Stimulated activated CD4-positive, alpha-beta T cell treated with anti-CD3 and anti-CD28 coated beads, Interleukin-12 subunit alpha, Interleukin-12 subunit beta, amount 100 ng/mL, for 24 hours (primary cell): Measurements from ENCODE around the gene LMBRD1.
"Not testable (repeated sequence)": the region's sequence is repeated elsewhere in the genome, so short reads cannot be mapped to it uniquely, and the experiment has no call there.

Experiments
- DNase-seq, 2 experiments: peaks; one replicate each; pipeline ENCODE4 v3.0.0-alpha.2; 2020; ENCODE audit warnings: low read depth in 2 of 2

The LMBRD1 gene

DNA sequence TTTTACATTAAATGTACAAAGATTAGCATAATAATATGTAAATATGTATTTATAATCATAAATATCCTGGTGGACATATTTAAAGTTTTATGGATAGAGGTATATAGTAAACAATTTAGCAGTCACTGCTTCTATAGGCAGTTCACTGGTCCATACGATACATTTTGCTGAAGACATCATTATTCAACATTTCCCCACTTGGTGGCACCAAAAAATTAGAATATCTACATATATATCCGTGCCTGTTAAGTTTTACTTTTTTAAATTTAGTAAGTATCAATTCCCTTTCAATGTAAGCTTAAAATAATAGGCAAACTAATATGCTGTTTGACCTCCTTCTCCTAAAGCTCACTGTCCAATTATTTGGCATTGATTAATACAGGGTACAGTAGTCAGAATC, 64.2 kb downstream of the LMBRD1 start:
- no peak for DNase-seq

DNA sequence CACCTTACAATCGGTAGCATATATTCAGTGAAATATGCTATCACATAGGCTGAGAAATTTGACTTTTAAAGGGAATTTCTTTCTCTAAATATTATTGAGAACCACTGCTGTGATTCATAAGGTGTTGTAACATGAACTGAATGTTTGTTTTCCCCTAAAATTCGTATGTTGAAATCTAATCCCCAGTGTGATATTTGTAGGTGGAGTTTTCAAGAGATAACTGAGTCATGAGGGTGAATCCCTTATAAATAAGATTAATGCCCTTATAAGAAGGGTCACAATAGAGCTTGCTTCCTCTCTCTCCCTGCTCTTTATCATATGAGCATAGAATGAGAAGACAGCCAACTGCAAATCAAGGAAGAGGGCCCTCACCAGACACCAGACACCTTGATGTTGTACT, 64.8 kb downstream of the LMBRD1 start:
- DNase-seq = no peak

DNA sequence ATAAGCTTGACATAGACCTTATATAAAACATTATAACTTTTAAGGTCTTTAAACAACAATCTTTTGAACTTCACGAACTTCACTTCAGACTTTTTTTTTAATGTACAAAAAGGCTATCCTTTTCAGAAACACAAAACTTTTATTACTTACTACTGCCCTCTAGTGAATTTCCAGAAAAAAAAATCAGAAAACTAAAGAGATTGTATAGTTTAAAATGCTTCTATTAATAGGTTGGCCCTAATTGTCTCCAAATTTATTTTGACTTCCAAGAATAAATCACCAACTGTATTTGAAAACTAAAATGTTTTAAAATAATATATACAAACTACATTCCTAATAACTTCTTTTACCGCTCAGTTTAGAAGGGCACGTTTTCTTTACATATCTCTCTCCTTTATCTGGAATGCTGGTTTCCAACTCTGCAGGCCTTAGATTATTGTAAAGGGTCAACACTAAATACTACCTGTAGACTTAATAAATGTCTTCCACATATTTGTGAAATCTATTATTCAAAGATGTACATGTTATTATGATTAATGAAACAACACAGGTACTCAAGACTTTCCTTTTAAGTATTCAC, 66.8 kb downstream of the LMBRD1 start:
- no peak for DNase-seq

DNA sequence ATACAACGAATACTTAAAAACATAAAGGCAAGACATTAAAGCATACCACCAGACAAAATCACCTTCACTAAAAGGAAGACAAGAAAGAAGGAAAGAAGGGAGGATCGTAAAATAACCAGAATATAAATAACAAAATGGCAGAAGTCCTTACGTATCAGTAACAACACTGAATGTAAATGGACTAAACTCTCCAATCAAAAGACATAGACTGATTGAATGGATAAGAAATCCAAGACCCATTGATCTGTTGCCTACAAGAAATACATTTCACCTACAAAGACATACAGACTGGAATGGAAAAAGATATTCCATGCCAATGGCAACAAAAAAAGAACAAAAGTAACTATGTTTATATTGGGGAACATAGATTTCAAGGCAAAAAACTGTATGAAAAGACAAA, 74.1 kb downstream of the LMBRD1 start:
- DNase-seq = no peak

DNA sequence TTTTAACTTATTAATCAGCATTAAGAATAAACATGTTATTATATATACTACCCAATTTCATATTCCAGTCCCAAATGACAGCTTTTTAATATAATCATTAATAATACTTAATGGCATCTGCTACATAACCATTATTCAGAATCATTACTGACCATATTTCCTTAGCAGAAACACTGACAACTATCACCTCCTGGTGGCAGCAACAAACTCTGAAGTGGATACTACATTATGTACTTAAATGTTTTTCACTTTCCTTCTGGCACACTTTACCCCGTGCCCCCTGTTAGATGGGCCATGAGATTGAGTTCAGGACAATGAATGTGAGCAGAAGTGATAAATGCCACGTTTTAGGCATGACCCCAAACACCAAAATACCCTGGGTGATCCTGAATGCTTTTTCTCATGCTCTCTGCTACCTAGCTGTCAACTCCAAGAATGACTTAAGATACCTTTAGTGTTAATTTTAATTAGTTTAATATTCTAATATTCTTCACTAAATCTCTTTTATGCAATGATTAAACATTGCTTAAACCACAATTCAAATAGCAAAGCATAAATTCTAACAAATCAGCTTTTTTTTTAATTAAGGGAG, 77.1 kb downstream of the LMBRD1 start:
- no peak for DNase-seq

DNA sequence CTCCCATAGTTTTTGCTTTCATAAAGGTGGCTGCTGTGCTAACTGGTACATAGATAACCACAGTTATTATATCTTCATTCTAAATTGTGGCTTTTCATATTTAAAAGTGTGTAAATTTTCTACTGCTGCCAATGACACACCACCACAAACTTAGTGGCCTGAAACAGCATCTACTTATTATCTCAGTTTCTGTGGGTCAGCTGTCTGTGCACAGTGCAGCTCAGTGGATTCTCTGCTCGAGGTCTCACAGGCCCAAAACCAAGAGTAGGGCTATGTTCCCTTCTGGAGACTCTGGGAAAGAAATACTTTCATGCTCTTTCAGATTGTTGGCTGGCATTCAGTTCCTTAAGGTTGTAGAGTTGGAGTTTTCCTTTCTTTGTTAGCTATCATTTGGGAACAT, 90.1 kb downstream of the LMBRD1 start:
- no peak for DNase-seq

DNA sequence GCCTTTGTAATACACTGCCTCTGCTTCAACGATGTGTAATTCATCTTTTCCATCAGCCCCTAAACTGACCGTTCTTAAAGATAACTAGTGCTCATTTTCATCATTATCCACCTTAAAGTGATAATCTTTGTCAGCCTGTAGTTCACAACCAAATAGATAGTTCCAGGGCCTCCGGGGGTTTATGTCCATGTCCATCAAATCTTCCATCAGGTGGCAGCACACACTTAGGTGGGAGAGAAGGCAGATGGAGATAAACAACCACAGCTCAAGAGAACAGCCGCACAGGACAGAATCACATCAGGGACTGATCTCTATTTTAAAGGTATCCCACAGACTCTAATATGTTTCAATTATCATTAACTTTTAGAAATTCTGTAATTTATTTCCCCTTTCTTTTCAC, 90.9 kb downstream of the LMBRD1 start:
- no peak for DNase-seq

DNA sequence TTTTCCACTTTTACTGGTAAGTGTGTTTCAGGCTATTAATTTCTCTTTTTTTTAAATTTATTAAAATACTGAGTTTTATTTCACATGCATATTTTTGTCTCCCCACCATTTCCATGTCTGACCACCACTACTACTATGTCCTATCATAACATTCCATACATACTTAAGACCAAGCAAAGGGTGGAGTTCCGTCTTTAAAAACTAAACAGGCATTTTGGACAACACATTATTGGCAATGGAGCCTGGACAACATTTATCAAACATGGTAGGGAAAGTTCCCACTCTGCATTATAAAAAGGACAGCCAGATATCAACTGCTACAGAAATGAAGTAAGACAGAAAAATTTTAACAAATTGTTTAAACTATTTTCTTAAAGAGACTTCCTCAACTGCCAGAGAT, 91.9 kb downstream of the LMBRD1 start:
- DNase-seq = no peak

DNA sequence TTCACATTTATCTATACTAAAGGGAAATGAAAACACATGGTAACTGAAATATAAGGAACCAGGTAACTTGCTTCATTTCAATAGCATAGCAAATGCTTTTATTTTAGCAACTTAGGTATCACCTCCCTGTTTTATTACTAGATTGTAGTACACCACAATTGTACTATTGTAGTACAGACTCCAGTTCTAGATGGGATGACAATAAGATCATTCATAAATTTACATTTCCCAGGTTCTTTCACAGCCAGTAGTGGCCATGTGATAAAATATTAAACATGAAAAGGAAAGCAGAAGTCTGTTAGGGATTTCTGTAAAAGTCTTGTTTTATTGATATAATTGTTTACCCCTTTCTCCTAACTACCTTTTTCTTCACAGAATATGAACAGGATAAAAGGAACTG, 97.2 kb downstream of the LMBRD1 start:
- DNase-seq = no peak

DNA sequence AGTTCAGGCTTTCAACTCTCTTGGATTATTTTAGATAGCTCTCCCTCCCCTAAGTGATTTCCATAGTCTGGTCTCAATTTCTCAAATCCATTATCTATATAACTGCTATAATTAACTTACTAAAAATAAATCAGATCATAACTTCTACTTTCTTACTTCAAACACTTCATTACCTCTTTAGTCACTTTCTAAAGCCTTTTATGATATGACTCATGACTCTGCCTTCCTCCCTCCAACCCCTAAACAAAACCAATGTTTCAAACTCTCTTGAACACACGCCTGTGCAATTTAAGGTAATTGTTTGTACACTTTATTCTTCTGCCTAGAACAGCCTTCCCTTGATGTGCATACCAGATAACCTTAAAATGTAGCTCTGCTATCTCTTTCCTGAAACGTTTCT, 100.5 kb downstream of the LMBRD1 start:
- DNase-seq = no peak

DNA sequence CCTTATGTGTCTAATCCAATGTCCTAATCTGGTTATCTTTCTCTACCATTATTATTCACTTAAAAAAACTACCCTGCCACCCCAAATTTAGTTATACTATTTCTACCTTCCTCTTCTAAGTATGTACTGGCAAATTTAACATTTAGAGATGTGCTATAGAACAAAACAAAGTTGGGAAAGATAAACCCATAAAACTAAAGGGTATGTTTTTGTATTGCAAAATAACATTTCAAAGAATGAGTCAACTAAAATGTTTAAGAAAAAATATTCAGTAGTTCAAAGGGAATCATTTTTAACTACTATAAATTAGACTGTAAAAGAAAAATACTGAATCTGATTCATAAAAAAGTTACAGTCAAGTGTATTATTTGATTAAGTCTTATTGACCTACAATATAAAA, 103.0 kb downstream of the LMBRD1 start:
- no peak for DNase-seq

DNA sequence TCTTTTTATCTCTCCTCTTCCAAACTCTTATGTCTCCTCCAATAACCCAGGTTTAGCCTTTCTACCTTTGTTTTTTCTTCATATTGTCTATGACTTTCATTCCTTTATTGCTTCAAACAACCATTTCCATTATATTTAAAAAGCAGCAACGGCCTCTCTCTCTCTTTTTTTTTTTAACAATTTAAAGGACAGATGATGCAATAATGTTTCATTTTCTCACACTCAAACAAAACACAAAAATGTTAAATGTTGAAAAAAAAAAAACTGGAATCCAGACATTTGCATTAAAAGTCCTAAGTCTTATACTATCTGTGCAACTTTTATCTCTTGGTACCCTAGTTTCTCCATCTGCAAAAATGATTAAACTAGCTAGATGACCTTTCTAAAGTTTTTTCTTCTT, 105.8 kb downstream of the LMBRD1 start:
- no peak for DNase-seq

DNA sequence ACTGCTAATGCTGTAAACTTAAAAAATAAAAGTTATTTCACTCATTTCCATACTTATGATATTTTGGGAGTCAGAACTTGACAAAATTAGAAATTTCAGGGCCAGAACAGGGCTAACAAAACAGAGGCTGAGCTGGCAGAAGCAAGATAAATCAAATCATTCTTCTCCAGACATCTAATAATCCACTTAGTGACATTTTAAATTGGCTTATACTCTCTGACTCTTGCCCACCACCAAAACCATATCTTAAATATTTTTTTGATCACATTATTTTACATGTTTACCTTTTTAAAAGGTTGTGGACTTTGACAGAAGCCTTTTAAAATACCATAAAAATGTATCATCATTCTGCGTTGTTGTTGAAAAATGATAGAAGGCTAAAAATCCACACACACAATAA, 116.5 kb downstream of the LMBRD1 start:
- DNase-seq = no peak

DNA sequence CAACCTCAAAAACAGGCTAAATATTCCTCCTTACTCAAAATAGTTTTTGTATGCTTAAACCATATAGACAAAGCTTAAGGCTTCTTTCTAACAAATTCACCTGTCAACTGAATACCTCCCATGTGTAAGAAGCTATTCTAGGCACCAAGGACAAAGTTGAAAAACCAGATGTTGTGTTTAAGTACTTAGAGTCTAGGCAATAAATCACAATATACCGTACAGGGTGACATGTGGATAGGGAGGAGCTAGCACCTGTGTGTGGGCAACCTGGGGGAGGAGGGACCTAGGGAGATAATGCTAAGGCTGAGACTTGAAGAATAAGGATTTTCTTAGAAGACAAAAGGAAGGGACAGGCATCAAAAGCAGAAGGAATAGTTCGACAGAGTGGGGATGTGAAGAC, 123.5 kb downstream of the LMBRD1 start:
- no peak for DNase-seq

DNA sequence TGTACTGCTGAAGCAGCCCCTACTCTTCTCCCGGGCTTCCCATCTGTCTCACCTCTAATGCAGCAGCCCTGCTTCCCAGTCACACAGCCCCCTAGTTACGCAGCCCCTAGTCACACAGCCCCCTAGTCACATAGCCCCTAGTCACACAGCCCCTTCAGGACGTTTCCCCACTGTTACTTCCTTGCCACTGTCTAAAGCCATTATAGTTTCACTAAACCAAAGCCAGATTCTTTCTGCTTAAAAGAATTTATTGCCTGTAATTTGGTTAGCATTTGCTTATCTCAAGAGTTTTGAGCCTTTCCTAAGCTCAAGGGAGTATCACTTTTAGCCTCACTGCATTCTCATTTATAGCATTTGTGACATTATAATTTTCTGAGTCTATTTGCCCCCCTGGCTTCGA, 127.9 kb downstream of the LMBRD1 start:
- DNase-seq = no peak

DNA sequence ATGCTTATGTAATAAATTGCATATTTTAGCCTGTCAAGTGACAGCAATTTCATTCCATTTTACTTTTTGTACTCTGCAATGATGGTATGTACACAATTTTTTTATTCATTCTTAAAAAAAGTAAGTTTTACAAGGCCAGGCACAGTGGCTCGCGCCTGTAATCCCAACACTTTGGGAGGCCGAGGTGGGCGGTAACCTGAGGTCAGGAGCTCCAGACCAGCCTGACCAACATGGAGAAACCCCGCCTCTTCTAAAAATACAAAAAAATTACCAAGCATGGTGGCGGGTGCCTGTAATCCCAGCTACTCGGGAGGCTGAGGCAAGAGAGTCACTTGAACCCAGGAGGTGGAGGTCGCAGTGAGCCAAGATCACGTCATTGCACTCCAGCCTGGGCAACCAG, 130.0 kb downstream of the LMBRD1 start:
- not testable (repeated sequence) for DNase-seq

DNA sequence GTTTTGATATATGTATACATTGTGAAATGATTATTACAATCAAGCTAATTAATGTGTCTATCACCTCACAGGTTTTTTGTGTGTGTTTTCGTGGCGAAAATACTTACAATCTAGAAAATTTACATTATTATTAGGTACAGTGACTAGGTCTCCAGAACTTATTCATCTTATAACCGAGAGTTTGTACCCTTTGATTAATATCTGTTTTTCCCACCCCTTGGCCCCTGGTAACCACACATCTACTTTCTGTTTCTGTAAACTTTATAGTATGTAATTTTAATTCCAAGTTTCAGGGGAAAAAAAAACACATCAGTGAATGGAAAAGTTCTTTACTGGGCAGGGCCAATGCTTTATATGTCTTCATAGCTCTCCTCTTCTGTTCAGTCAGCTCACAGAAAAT, 131.4 kb downstream of the LMBRD1 start:
- DNase-seq = no peak

DNA sequence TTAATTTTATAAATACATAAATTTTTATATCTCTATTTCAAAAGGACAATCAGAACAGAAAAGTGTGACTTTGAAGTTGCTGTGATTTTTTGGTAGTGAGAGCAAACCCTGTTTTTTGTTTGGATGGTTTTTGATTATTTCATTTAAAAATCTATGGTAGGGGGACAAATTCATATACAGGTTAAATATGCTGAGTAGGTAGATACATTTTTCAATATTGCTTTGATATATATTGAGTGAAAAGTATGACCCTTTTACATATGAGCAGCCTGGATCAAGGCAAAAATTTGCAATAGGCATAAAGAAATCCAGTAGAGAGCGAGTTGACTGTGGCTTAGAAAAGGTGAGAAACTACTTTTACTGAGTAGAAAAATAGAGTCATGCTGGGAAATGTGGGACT, 132.3 kb downstream of the LMBRD1 start:
- no peak for DNase-seq

DNA sequence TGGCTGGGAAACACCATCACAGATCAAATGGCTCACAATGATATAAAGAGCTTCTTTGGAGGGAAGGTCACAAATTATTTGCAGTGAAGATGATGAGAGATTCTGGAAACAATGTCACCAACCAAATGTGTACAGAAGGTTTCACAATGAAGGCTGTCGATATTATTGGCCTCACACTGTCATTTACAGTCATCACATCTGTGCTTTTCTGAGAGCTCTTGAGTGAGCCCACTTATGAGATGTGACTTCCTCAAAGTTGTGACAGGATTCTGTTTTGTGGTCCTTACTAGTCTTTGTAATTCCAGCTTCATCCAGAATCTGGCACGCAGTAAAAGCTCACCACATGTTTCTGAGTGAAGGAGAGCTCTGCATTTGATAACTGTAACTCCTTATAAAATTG, 133.6 kb downstream of the LMBRD1 start:
- no peak for DNase-seq

DNA sequence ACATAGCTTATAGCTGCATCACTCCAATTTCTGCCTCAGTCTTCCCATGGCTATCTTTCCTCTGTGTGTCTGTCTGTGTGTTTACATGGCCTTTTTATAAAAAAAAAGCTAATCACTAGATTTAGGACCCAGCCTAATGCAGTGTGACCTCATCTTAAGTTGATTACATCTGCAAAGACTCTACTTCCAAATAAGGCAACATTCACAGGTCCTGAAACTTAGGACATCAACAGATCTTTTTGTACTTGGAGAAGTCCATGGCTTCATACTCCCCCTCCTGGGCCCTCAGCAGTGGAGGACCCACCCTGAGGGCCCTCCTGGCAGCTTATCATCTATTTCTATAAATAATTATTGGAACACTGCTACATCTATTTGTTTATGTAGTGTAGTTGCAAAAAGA, 146.1 kb downstream of the LMBRD1 start:
- no peak for DNase-seq

DNA sequence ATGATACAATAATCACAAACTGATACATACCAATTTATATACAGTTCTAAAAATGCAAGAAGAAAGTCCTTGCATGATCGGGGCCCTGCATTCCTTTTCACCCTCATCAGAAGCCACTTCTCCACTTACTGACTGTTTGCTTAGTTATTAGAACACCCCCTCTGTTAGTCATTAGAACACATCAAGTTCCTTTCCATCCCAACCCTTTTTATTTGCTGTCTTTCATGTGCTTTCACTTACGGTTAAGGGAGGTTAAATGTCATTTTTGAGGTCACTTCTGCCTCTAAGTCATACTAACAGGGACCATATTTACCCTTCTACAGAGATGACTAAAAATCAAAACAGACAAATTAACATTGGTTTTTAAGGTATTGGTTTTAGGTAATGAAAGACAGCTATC, 149.1 kb downstream of the LMBRD1 start:
- no peak for DNase-seq

DNA sequence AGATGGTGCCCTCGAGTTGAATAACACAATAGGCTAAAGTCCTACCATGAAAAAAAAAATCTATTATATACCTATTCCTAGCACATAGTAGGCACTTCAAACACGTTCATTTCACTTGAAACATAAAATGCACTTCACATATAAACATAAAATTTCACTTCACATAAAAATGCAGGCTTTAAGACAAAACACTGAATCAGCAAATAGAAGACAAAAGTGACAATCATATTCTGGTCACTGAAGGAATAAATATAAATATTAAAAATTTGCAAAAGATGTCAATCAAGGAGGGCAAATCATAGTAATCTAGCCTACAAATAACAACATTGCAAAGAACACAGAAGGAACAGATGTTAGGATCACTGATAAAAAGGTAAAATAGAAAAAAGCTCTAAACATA, 153.1 kb downstream of the LMBRD1 start:
- no peak for DNase-seq

DNA sequence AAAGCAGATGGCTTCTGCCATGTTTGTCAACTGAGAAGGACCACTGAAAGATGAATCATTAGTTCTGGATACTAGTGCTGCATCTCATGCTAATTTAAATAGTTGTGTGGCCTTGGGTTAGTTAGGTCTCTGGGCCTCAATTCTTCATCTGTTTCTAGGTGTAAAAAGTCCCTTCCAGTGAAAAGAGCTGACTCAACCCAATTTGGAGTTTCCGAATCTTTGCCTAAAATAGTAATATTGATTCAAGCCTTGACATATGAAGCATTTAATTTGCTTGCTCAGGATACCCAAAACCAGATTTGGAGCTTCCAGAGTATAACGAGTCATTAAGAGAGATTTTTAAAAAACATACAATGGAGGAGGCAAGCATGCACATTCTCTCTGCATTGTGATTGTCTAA, 163.9 kb downstream of the LMBRD1 start:
- DNase-seq = no peak
